Bronchial epithelial cell (primary cell): ENCODE data around the gene GAGE12H. TPM values are rescaled to one million over a fixed set of nuclear protein-coding genes. Genes with fewer than 3 reads are reported as not detected.
"Not testable (repeated sequence)": the region's sequence is repeated elsewhere in the genome, so short reads cannot be mapped to it uniquely, and the experiment has no call there.

ENCODE experiments used
- DNase-seq: peaks from one replicate; pipeline ENCODE4 v3.0.0-alpha.2; 2010; ENCODE audit warnings: low read depth
- FAIRE-seq: peaks from 2 replicates; lab custom pipeline; 2011; peaks lifted over from hg19 to GRCh38; lab: Jason Lieb, UNC
- H3K27me3 ChIP-seq: 2 replicates; pipeline ENCODE4 v1.5.1; 2011; ENCODE audit warnings: low read length; ENCODE audit not compliant: control insufficient read depth, insufficient read depth
- H3K36me3 ChIP-seq: 2 replicates; pipeline ENCODE4 v1.5.1; 2011; ENCODE audit warnings: low read length; ENCODE audit not compliant: control insufficient read depth, insufficient read depth
- H3K4me3 ChIP-seq: 2 replicates; pipeline ENCODE4 v1.5.1; 2011; ENCODE audit warnings: mild to moderate bottlenecking, low read depth, low read length, control low read depth
- total RNA-seq: library from RNA; depleted of rRNA; stranded (reverse); fragments of >200 nt; gene quantifications from 2 replicates; pipeline ENCODE4 v1.2.1, GENCODE V29; 2014

GAGE12H gene
- total RNA-seq: not detected in 2 replicates

- H3K27me3 ChIP-seq, H3K4me3 ChIP-seq, DNase-seq, H3K36me3 ChIP-seq, FAIRE-seq: not testable (repeated sequence)
Observed at GRCh38 chrX:49579649-49580048, at the start of gene GAGE12H. Gene GAGE12H (plus strand): TSS chrX:49579949. CDS start chrX:49581104, 1,155 bp downstream.

GRCh38 chrX:49531877-49532276 lies 47.9 kb upstream of the GAGE12H start, which contains the start of gene GAGE12C:
Gene GAGE12C (plus strand): TSS chrX:49532177. CDS start chrX:49533332, 1,155 bp downstream.
- H3K4me3 ChIP-seq, DNase-seq: not testable (repeated sequence)

GRCh38 chrX:49541433-49541832 lies 38.3 kb upstream of the GAGE12H start, which contains the start of gene GAGE12D:
Gene GAGE12D (plus strand): TSS chrX:49541733. CDS start chrX:49542888, 1,155 bp downstream.
- not testable (repeated sequence) for H3K4me3 ChIP-seq, H3K27me3 ChIP-seq, H3K36me3 ChIP-seq, FAIRE-seq, DNase-seq

More at GRCh38 chrX:49531877-49532276, 47.9 kb upstream of the GAGE12H start, which contains the start of gene GAGE12C:
- not testable (repeated sequence) for H3K36me3 ChIP-seq, H3K27me3 ChIP-seq, FAIRE-seq

GRCh38 chrX:49550989-49551388 lies 28.8 kb upstream of the GAGE12H start, which contains the start of gene GAGE12E:
Gene GAGE12E (plus strand): TSS chrX:49551289. CDS start chrX:49552444, 1,155 bp downstream.
- H3K27me3 ChIP-seq, H3K36me3 ChIP-seq, DNase-seq, H3K4me3 ChIP-seq, FAIRE-seq: not testable (repeated sequence)

GRCh38 chrX:49560542-49560941 lies 19.2 kb upstream of the GAGE12H start, which contains the start of gene GAGE12F:
Gene GAGE12F (plus strand): TSS chrX:49560842. CDS start chrX:49561997, 1,155 bp downstream.
- not testable (repeated sequence) for H3K36me3 ChIP-seq, H3K4me3 ChIP-seq, DNase-seq, H3K27me3 ChIP-seq, FAIRE-seq

- DNase-seq, FAIRE-seq, H3K36me3 ChIP-seq, H3K4me3 ChIP-seq, H3K27me3 ChIP-seq: not testable (repeated sequence)
Observed at GRCh38 chrX:49568728-49569127, 11.0 kb upstream of the GAGE12H start.

- not testable (repeated sequence) for H3K27me3 ChIP-seq, DNase-seq, H3K36me3 ChIP-seq, H3K4me3 ChIP-seq, FAIRE-seq
Observed at GRCh38 chrX:49569152-49569551, 10.6 kb upstream of the GAGE12H start.

GRCh38 chrX:49570100-49570499 lies 9.6 kb upstream of the GAGE12H start, which contains the start of gene GAGE12G:
Gene GAGE12G (plus strand): TSS chrX:49570400. CDS start chrX:49571555, 1,155 bp downstream.
- H3K4me3 ChIP-seq, DNase-seq, FAIRE-seq, H3K36me3 ChIP-seq, H3K27me3 ChIP-seq: not testable (repeated sequence)

- H3K27me3 ChIP-seq, H3K4me3 ChIP-seq, H3K36me3 ChIP-seq, FAIRE-seq, DNase-seq: not testable (repeated sequence)
Observed at GRCh38 chrX:49589196-49589595, 9.4 kb downstream of the GAGE12H start, which contains the start of gene GAGE2A. Gene GAGE2A (plus strand): TSS chrX:49589496. CDS start chrX:49590651, 1,155 bp downstream.

- DNase-seq, H3K27me3 ChIP-seq, H3K36me3 ChIP-seq, FAIRE-seq, H3K4me3 ChIP-seq: not testable (repeated sequence)
Observed at GRCh38 chrX:49589769-49590478, 10.2 kb downstream of the GAGE12H start.

- not testable (repeated sequence) for DNase-seq
Observed at GRCh38 chrX:49590488-49590887, 10.7 kb downstream of the GAGE12H start.

GRCh38 chrX:49598720-49599119 lies 19.0 kb downstream of the GAGE12H start, which contains the start of gene GAGE1:
Gene GAGE1 (plus strand): TSS chrX:49599020. CDS start chrX:49600175, 1,155 bp downstream.
- H3K27me3 ChIP-seq, DNase-seq, H3K36me3 ChIP-seq, FAIRE-seq, H3K4me3 ChIP-seq: not testable (repeated sequence)

More at GRCh38 chrX:49590488-49590887, 10.7 kb downstream of the GAGE12H start:
- not testable (repeated sequence) for H3K4me3 ChIP-seq, H3K27me3 ChIP-seq, FAIRE-seq, H3K36me3 ChIP-seq
